Testis (tissue), 3 donors: ENCODE data around the gene GPR150. TPM values are rescaled to one million over a fixed set of nuclear protein-coding genes. Genes with fewer than 3 reads are reported as not detected.

ENCODE experiments used
- DNase-seq: peaks from one replicate; pipeline ENCODE4 v3.0.0-alpha.2; 2019
- H3K27ac ChIP-seq, 2 donors: fragments of 200-600 bp; sonication (generic); one replicate each; pipeline ENCODE4 v1.5.1; 2019
- H3K27me3 ChIP-seq: fragments of 200-600 bp; sonication (generic); one replicate; pipeline ENCODE4 v1.5.1; 2019
- H3K36me3 ChIP-seq: fragments of 200-600 bp; sonication (generic); one replicate; pipeline ENCODE4 v1.5.1; 2017; ENCODE audit warnings: low read depth; ENCODE audit errors: missing control alignments
- H3K4me1 ChIP-seq: fragments of 200-600 bp; sonication (generic); one replicate; pipeline ENCODE4 v1.5.1; 2019
- H3K4me3 ChIP-seq, 2 donors: fragments of 200-600 bp; sonication (generic); one replicate each; pipeline ENCODE4 v1.5.1; 2017 to 2019
- H3K9me3 ChIP-seq: fragments of 200-600 bp; sonication (generic); one replicate; pipeline ENCODE4 v1.5.1; 2017
- POLR2A ChIP-seq: fragments of 450-650 bp; IDR thresholded peaks from one replicate; pipeline ENCODE4 v1.6.1; 2017; ENCODE audit warnings: antibody characterized with exemption, mild to moderate bottlenecking, moderate library complexity
- WGBS, 2 donors: methylation state at CpG; one replicate each; pipeline ENCODE4 v1.1.5; 2018; 5-methylcytosine and 5-hydroxymethylcytosine counted together
- intact Hi-C: fragments of 100-400 bp; cut with DNase I; formaldehyde crosslinking; loops from one replicate; pipeline ENCODE4 v1.15.1; 2023; ENCODE audit warnings: low total_unique reads
- polyA plus RNA-seq: library from polyadenylated mRNA; stranded (reverse); fragments of 350-450 nt; fragmentation: Illumina TruSeq; extraction: RNeasy Lipid Tissue Mini Kit (QIAGEN cat#74804); gene quantifications from one replicate; pipeline ENCODE4 v1.2.3, GENCODE V29; 2014; ENCODE audit warnings: low read depth, low replicate concordance; ENCODE audit not compliant: insufficient read depth
- total RNA-seq, 2 donors: library from RNA; depleted of rRNA; stranded (reverse); fragments of >200 nt; gene quantifications; one replicate each; pipeline ENCODE4 v1.2.3, GENCODE V29; 2016
- TF ChIP-seq, protein P1 (sequence below), 3 experiments: fragments of 450-650 bp in 2 of 3; fragments of 200-600 bp in 1 of 3; sonication (generic) in 1 of 3; IDR thresholded peaks; one replicate each; pipeline ENCODE4 v1.5.1; 2016 to 2019; ENCODE audit warnings: antibody characterized with exemption in 3 of 3, mild to moderate bottlenecking in 2 of 3, moderate library complexity in 1 of 3

Gene GPR150
- total and polyA plus RNA-seq, 3 donors from 2014 or later = 0.45 to 0.99 (median 0.87) TPM

DNA sequence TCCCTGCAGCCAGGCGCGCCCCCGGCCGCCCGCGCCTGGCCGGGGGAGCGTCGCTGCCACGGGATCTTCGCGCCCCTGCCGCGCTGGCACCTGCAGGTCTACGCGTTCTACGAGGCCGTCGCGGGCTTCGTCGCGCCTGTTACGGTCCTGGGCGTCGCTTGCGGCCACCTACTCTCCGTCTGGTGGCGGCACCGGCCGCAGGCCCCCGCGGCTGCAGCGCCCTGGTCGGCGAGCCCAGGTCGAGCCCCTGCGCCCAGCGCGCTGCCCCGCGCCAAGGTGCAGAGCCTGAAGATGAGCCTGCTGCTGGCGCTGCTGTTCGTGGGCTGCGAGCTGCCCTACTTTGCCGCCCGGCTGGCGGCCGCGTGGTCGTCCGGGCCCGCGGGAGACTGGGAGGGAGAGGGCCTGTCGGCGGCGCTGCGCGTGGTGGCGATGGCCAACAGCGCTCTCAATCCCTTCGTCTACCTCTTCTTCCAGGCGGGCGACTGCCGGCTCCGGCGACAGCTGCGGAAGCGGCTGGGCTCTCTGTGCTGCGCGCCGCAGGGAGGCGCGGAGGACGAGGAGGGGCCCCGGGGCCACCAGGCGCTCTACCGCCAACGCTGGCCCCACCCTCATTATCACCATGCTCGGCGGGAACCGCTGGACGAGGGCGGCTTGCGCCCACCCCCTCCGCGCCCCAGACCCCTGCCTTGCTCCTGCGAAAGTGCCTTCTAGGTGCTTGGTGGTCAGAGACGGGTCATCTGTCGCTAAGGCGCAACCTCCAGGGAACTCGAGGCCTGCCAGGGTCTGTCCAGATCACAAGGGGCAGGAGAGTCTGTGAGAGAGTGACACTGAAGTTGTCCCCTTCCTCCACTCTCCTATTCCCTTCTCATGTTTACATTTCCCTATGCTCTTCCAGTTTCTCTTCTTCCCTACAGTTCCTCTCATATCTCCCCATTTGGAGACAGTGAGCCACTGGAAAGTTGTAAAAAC lies 1.3 kb downstream of the GPR150 start:
- intact Hi-C loops = no loop called here
- peak; percentile 22 for DNase-seq

GRCh38 chr5:95621839-95622629 lies 2.1 kb downstream of the GPR150 start:
- Histone ChIP-seq H3K27ac (no peak overlapping the region), H3K4me3 (no peak overlapping the region), H3K4me1 (no peaks in the 10 kb centered on the region), H3K27me3 (no peaks in the 10 kb centered on the region), H3K36me3 (no peaks in the 10 kb centered on the region), H3K9me3 (no peaks in the 10 kb centered on the region)
- TF ChIP-seq, protein P1, sequence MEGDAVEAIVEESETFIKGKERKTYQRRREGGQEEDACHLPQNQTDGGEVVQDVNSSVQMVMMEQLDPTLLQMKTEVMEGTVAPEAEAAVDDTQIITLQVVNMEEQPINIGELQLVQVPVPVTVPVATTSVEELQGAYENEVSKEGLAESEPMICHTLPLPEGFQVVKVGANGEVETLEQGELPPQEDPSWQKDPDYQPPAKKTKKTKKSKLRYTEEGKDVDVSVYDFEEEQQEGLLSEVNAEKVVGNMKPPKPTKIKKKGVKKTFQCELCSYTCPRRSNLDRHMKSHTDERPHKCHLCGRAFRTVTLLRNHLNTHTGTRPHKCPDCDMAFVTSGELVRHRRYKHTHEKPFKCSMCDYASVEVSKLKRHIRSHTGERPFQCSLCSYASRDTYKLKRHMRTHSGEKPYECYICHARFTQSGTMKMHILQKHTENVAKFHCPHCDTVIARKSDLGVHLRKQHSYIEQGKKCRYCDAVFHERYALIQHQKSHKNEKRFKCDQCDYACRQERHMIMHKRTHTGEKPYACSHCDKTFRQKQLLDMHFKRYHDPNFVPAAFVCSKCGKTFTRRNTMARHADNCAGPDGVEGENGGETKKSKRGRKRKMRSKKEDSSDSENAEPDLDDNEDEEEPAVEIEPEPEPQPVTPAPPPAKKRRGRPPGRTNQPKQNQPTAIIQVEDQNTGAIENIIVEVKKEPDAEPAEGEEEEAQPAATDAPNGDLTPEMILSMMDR (IDR thresholded peaks at IDR 0.05) = no peak
- no peak for TF ChIP-seq POLR2A
- intact Hi-C loops = no loop called here
- 54 to 66% methylated on average over 8 of the region's 8 CpGs for WGBS, 2 donors
- no peak for DNase-seq

More for the DNA sequence above, 1.3 kb downstream of the GPR150 start:
- Histone ChIP-seq H3K36me3 (no peaks in the 10 kb centered on the region), H3K4me1 (no peaks in the 10 kb centered on the region), H3K4me3 (peak overlapping the region; percentile 49 to 63), H3K9me3 (no peaks in the 10 kb centered on the region), H3K27me3 (no peaks in the 10 kb centered on the region), H3K27ac (peak overlapping the region in 1 of 2 donors; percentile 1)
- 5 to 16% methylated on average over 4 to 44 of the region's 92 CpGs for WGBS, 2 donors
- TF ChIP-seq, protein P1 (IDR thresholded peaks at IDR 0.05) = no peak
- no peak for TF ChIP-seq POLR2A

DNA sequence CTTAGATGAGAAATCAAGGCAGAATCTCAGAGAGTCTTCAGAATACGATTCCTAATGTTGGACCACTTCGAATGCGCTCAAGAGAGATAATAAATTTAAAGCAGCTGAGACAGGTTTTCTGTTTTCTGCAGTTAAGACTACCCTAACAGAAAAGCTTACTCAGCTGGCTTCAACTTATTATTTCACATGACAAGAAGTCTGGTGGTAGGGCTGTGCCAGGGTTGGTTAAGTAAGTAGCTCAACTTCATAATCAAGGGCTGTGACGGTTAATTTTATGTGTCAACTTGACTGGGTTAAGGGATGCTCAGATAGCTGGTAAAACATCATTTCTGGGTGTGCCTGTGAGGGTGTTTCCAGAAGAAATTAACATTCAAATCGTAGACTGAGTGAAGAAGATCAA lies 3.8 kb downstream of the GPR150 start:
- no peaks in the 10 kb centered on the region for H3K27me3 ChIP-seq
- no peak overlapping the region for H3K27ac ChIP-seq
- intact Hi-C loops = no loop called here
- no peaks in the 10 kb centered on the region for H3K9me3 ChIP-seq
- no peaks in the 10 kb centered on the region for H3K4me1 ChIP-seq
- DNase-seq = no peak
- 93% methylated on average over 5 of the region's 5 CpGs for WGBS, 2 donors
- H3K4me3 ChIP-seq = no peak overlapping the region
- no peaks in the 10 kb centered on the region for H3K36me3 ChIP-seq
- TF ChIP-seq, protein P1 (IDR thresholded peaks at IDR 0.05) = no peak
- TF ChIP-seq POLR2A = no peak

GRCh38 chr5:95624368-95624767 lies 4.5 kb downstream of the GPR150 start:
- no peak for TF ChIP-seq POLR2A
- TF ChIP-seq, protein P1 (IDR thresholded peaks at IDR 0.05) = no peak
- Histone ChIP-seq H3K27me3 (no peaks in the 10 kb centered on the region), H3K9me3 (no peaks in the 10 kb centered on the region), H3K4me3 (no peak overlapping the region), H3K36me3 (no peaks in the 10 kb centered on the region), H3K4me1 (no peaks in the 10 kb centered on the region), H3K27ac (no peak overlapping the region)
- intact Hi-C loops = no loop called here
- no peak for DNase-seq
- 89 to 97% methylated on average over 2 of the region's 2 CpGs for WGBS, 2 donors
